Measurements from ENCODE around the gene TMEM187. TPM values are rescaled to one million over a fixed set of nuclear protein-coding genes. Genes with fewer than 3 reads are reported as not detected.

Gene TMEM187
- total and polyA plus RNA-seq, 10 of the 15 experiments (the other 5 are each of a cell fraction or from before 2014, with no cell fraction given), result 0.45 to 8.5 (median 4.1) TPM

DNA sequence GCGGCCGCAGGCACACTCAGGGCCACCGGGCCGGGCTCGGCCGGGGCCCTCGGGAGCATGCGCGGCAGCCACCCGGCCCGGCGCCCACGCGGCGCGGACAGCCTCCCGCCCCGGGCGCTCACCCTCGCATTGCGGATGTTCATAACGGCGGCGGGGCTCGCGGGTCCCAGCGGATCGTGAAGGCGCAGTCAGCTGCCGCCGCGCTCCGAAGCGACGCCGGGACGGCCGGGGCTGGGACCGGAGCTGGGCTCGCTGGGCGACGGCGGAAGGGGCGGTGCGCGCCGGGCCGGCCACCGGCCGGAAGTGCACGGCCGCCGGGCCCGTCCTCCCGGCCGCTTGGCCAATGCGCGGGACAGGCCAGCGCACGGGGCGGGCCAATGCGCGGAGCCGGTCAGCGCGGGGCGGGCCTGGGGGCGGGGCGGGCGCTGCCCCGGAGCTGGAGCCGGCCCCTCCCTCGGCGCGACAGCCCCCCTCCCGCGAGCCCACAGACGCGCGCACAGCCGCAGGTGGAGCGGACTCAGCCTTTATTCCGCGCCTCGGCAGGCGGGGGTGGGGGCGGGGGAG, 37.7 kb upstream of the TMEM187 start, which contains the start of gene NAA10 (continued):
- TF ChIP-seq POLR2AphosphoS2 (IDR thresholded peaks at IDR 0.05; ENCODE audit: low read depth, low read length), result no peak
- TF ChIP-seq, protein P1, sequence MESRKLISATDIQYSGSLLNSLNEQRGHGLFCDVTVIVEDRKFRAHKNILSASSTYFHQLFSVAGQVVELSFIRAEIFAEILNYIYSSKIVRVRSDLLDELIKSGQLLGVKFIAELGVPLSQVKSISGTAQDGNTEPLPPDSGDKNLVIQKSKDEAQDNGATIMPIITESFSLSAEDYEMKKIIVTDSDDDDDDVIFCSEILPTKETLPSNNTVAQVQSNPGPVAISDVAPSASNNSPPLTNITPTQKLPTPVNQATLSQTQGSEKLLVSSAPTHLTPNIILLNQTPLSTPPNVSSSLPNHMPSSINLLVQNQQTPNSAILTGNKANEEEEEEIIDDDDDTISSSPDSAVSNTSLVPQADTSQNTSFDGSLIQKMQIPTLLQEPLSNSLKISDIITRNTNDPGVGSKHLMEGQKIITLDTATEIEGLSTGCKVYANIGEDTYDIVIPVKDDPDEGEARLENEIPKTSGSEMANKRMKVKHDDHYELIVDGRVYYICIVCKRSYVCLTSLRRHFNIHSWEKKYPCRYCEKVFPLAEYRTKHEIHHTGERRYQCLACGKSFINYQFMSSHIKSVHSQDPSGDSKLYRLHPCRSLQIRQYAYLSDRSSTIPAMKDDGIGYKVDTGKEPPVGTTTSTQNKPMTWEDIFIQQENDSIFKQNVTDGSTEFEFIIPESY (IDR thresholded peaks at IDR 0.05), result no peak
- peak; percentile 66 for TF ChIP-seq BACH1 (IDR thresholded peaks at IDR 0.05; ENCODE audit: borderline replicate concordance)
- no peak for TF ChIP-seq RBBP5 (conservative IDR thresholded peaks at IDR 0.05)
- TF ChIP-seq RFX5 (IDR thresholded peaks at IDR 0.05; ENCODE audit: low read depth, low read length), result no peak
- TF ChIP-seq, protein P2, sequence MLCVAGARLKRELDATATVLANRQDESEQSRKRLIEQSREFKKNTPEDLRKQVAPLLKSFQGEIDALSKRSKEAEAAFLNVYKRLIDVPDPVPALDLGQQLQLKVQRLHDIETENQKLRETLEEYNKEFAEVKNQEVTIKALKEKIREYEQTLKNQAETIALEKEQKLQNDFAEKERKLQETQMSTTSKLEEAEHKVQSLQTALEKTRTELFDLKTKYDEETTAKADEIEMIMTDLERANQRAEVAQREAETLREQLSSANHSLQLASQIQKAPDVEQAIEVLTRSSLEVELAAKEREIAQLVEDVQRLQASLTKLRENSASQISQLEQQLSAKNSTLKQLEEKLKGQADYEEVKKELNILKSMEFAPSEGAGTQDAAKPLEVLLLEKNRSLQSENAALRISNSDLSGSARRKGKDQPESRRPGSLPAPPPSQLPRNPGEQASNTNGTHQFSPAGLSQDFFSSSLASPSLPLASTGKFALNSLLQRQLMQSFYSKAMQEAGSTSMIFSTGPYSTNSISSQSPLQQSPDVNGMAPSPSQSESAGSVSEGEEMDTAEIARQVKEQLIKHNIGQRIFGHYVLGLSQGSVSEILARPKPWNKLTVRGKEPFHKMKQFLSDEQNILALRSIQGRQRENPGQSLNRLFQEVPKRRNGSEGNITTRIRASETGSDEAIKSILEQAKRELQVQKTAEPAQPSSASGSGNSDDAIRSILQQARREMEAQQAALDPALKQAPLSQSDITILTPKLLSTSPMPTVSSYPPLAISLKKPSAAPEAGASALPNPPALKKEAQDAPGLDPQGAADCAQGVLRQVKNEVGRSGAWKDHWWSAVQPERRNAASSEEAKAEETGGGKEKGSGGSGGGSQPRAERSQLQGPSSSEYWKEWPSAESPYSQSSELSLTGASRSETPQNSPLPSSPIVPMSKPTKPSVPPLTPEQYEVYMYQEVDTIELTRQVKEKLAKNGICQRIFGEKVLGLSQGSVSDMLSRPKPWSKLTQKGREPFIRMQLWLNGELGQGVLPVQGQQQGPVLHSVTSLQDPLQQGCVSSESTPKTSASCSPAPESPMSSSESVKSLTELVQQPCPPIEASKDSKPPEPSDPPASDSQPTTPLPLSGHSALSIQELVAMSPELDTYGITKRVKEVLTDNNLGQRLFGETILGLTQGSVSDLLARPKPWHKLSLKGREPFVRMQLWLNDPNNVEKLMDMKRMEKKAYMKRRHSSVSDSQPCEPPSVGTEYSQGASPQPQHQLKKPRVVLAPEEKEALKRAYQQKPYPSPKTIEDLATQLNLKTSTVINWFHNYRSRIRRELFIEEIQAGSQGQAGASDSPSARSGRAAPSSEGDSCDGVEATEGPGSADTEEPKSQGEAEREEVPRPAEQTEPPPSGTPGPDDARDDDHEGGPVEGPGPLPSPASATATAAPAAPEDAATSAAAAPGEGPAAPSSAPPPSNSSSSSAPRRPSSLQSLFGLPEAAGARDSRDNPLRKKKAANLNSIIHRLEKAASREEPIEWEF (IDR thresholded peaks at IDR 0.05; ENCODE audit: insufficient replicate concordance, low read depth, low read length), result no peak
- peak; percentile 60; the same call in 1 of the 2 replicates for TF ChIP-seq POLR2A (IDR thresholded peaks at IDR 0.05; ENCODE audit: low read depth, low read length)
- TF ChIP-seq DPF2 (IDR thresholded peaks at IDR 0.05), result 0 out of 2 replicates have a peak, but pooled peaks have one; percentile 14
- peak; percentile 37 for TF ChIP-seq SP1 (IDR thresholded peaks at IDR 0.05; ENCODE audit: low read depth, low read length)
- peak; percentile 46 for TF ChIP-seq LARP7 (IDR thresholded peaks at IDR 0.05)
- TF ChIP-seq ZNF207 (IDR thresholded peaks at IDR 0.05; ENCODE audit: borderline replicate concordance), result no peak

Measured in GM12878 (cell line).